Measurements from ENCODE around the gene CD177.

DNA sequence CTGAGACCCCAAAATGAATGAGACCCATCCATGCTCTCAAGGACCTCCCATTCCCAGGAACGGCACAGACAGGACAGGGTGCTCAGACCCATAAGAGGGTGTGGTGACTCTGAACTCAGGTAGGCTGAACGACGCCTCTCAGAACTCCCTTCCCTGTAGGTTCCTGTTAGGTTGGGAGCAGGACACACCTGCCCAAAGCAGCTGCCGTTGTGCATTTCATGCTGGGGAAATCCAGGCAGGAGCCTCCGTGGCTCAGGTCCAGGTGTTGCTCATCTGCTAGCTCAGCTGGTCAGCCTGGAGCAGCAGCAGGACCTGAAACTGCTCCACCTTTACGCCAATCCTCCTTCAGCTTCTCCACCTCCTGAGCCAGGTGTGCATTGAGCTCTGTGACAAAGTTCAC lies 42.1 kb downstream of the CD177 start:
- TF ChIP-seq POLR2A (IDR thresholded peaks at IDR 0.05) (no peak), POLR2AphosphoS5 (IDR thresholded peaks at IDR 0.05) (no peak)
- TF ChIP-seq, protein P1, sequence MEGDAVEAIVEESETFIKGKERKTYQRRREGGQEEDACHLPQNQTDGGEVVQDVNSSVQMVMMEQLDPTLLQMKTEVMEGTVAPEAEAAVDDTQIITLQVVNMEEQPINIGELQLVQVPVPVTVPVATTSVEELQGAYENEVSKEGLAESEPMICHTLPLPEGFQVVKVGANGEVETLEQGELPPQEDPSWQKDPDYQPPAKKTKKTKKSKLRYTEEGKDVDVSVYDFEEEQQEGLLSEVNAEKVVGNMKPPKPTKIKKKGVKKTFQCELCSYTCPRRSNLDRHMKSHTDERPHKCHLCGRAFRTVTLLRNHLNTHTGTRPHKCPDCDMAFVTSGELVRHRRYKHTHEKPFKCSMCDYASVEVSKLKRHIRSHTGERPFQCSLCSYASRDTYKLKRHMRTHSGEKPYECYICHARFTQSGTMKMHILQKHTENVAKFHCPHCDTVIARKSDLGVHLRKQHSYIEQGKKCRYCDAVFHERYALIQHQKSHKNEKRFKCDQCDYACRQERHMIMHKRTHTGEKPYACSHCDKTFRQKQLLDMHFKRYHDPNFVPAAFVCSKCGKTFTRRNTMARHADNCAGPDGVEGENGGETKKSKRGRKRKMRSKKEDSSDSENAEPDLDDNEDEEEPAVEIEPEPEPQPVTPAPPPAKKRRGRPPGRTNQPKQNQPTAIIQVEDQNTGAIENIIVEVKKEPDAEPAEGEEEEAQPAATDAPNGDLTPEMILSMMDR (IDR thresholded peaks at IDR 0.05): no peak
